Kidney tubule cell (primary cell): ENCODE measurements around the gene ADSS1.

Source experiments
- DNase-seq: peaks from one replicate; pipeline ENCODE4 v3.0.0-alpha.2; 2018; ENCODE audit warnings: low spot score

Gene ADSS1

GRCh38 chr14:104770851-104771272, 46.8 kb downstream of the ADSS1 start:
- peak; percentile 13 for DNase-seq

GRCh38 chr14:104771374-104771773, 47.3 kb downstream of the ADSS1 start:
- DNase-seq = no peak

GRCh38 chr14:104771918-104772706, 48.1 kb downstream of the ADSS1 start:
- peak; percentile 7 for DNase-seq

GRCh38 chr14:104772707-104773504, 48.9 kb downstream of the ADSS1 start:
- DNase-seq = no peak

GRCh38 chr14:104773505-104774452, 49.8 kb downstream of the ADSS1 start:
- no peak for DNase-seq

- DNase-seq = no peak
Observed at GRCh38 chr14:104774453-104775072, 50.5 kb downstream of the ADSS1 start.

- DNase-seq = no peak
Observed at GRCh38 chr14:104775073-104775489, 51.1 kb downstream of the ADSS1 start.

- DNase-seq = no peak
Observed at GRCh38 chr14:104776481-104776880, 52.5 kb downstream of the ADSS1 start.

GRCh38 chr14:104776961-104777807, 53.2 kb downstream of the ADSS1 start:
- no peak for DNase-seq

GRCh38 chr14:104777808-104778249, 53.8 kb downstream of the ADSS1 start:
- DNase-seq = no peak

- no peak for DNase-seq
Observed at GRCh38 chr14:104778694-104779331, 54.8 kb downstream of the ADSS1 start.

- DNase-seq = no peak
Observed at GRCh38 chr14:104779776-104780512, 55.9 kb downstream of the ADSS1 start.

GRCh38 chr14:104780513-104781030, 56.5 kb downstream of the ADSS1 start:
- DNase-seq = no peak

GRCh38 chr14:104781271-104782077, 57.4 kb downstream of the ADSS1 start:
- no peak for DNase-seq

GRCh38 chr14:104782086-104782807, 58.2 kb downstream of the ADSS1 start:
- DNase-seq = no peak

GRCh38 chr14:104782808-104783139, 58.7 kb downstream of the ADSS1 start:
- no peak for DNase-seq

GRCh38 chr14:104783484-104784217, 59.6 kb downstream of the ADSS1 start:
- DNase-seq = no peak
